Astrocyte (in vitro differentiated cells and primary cell): Measurements from ENCODE around the gene RELN.

Experiments
- EZH2 ChIP-seq: IDR thresholded peaks from 2 replicates; pipeline ENCODE4 v1.6.1; 2012; ENCODE audit warnings: mild to moderate bottlenecking, low read length, inconsistent platforms; ENCODE audit not compliant: insufficient read depth
- TF ChIP-seq, protein P1 (sequence below): IDR thresholded peaks from 2 replicates; pipeline ENCODE4 v1.5.1; 2011; ENCODE audit warnings: low read depth, mild to moderate bottlenecking, inconsistent platforms, low read length, moderate library complexity; ENCODE audit not compliant: insufficient read depth

DNA sequence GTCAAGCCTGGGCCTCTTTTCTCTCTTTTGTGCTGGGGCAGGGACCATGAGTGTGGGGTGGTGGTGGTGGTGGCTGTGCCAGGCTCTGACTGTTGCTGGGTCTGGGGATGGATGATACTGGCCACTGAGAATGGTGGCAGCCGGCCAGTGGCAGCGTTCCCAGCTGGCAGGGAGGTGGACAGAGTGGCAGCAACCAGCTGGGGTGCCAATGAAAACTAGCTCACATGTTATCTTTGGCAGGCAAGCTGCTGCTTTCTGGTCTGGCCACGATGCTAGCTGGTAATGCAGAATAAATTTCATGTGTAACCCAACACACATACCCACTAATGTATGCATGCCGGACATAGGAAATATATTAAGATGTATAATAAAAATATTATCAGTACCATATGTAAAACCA is 448.4 kb downstream of the RELN start:
- TF ChIP-seq, protein P1, sequence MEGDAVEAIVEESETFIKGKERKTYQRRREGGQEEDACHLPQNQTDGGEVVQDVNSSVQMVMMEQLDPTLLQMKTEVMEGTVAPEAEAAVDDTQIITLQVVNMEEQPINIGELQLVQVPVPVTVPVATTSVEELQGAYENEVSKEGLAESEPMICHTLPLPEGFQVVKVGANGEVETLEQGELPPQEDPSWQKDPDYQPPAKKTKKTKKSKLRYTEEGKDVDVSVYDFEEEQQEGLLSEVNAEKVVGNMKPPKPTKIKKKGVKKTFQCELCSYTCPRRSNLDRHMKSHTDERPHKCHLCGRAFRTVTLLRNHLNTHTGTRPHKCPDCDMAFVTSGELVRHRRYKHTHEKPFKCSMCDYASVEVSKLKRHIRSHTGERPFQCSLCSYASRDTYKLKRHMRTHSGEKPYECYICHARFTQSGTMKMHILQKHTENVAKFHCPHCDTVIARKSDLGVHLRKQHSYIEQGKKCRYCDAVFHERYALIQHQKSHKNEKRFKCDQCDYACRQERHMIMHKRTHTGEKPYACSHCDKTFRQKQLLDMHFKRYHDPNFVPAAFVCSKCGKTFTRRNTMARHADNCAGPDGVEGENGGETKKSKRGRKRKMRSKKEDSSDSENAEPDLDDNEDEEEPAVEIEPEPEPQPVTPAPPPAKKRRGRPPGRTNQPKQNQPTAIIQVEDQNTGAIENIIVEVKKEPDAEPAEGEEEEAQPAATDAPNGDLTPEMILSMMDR = no peak
- no peak for TF ChIP-seq EZH2
